Measurements from ENCODE around the gene BBS5.
A peak's percentile ranks its signal among the peaks of the same experiment; 100 is the strongest.

BBS5 gene

GRCh38 chr2:169511818-169512217 is 32.5 kb downstream of the BBS5 start:
- no peaks in the 10 kb centered on the region for H3K9me3 ChIP-seq (ENCODE audit: control insufficient read depth, insufficient read depth, low read depth, low read length)
- ChIA-PET POLR2A (no interaction called here), CTCF (interaction anchor here (0.6 to 0.9 kb wide), 2 partner anchors 16 to 62 kb away, joined by 3 to 6 read pairs; no protein-coding TSS in a partner anchor)
- no peaks in the 10 kb centered on the region for H3K36me3 ChIP-seq (ENCODE audit: control insufficient read depth in 2 of 2, insufficient read depth in 1 of 2, low read length in 2 of 2)
- no peak overlapping the region for H3K4me3 ChIP-seq (ENCODE audit: low read depth, low read length)
- peaks cover 14% of the 10 kb centered on the region for H3K4me1 ChIP-seq (ENCODE audit: control insufficient read depth, insufficient read depth, low read length)
- TF ChIP-seq ZNF174 (tag by site-specific recombination; IDR thresholded peaks at IDR 0.05) (no peak), FEZF1 (tag by site-specific recombination; IDR thresholded peaks at IDR 0.05) (peak; percentile 56), ZNF629 (tag by site-specific recombination; IDR thresholded peaks at IDR 0.05) (peak; percentile 47), ZXDB (tag by site-specific recombination; IDR thresholded peaks at IDR 0.05) (peak; percentile 34; the same call in 1 of the 2 replicates), ZNF791 (tag by site-specific recombination; IDR thresholded peaks at IDR 0.05) (no peak), OVOL3 (tag by site-specific recombination; IDR thresholded peaks at IDR 0.05) (no peak), ZNF843 (tag by site-specific recombination; IDR thresholded peaks at IDR 0.05) (peak; percentile 63; the same call in 1 of the 2 replicates), ZNF707 (tag by site-specific recombination; IDR thresholded peaks at IDR 0.05) (no peak), ZNF48 (tag by site-specific recombination; IDR thresholded peaks at IDR 0.05) (no peak), OSR2 (tag by site-specific recombination; IDR thresholded peaks at IDR 0.05) (peak; percentile 22; the same call in 1 of the 2 replicates), ZNF76 (tag by site-specific recombination; IDR thresholded peaks at IDR 0.05; ENCODE audit: borderline replicate concordance, low read depth) (no peak), ZNF223 (tag by site-specific recombination; IDR thresholded peaks at IDR 0.05) (no peak), KLF8 (tag by site-specific recombination; IDR thresholded peaks at IDR 0.05) (no peak), PRDM6 (tag by site-specific recombination; IDR thresholded peaks at IDR 0.05) (peak; percentile 59), ZNF529 (tag by site-specific recombination; IDR thresholded peaks at IDR 0.05; ENCODE audit: insufficient replicate concordance) (no peak), SCRT2 (tag by site-specific recombination; IDR thresholded peaks at IDR 0.05) (no peak), TCF7L2 (IDR thresholded peaks at IDR 0.05; ENCODE audit: borderline replicate concordance, low read depth, low read length) (peak; percentile 63; the same call in 1 of the 2 replicates)
- H3K27ac ChIP-seq (ENCODE audit: extremely low read depth, low read depth, low read length), result no peak overlapping the region

DNA sequence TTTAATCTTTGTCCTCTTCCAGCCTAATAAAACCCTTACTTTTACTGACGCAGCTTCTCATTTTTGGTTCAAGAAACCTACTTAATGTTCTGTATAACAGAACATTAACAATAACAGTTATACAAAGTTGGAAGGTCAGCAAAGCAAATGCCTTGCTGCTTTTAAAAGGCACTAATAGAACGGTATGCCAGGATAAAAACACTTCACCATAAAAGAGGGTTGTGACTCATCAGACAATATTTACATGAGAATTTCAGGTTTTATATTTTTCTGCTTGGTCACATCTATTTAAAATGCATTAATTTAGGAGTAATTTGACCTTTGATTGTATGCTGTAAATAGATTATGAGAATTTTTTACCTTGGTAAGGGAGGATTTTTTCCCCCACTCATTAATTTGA is 33.2 kb downstream of the BBS5 start:
- no peaks in the 10 kb centered on the region for H3K36me3 ChIP-seq (ENCODE audit: control insufficient read depth in 2 of 2, insufficient read depth in 1 of 2, low read length in 2 of 2)
- ChIA-PET CTCF (interaction anchor here (0.9 kb wide), 1 partner anchor 16 kb away, joined by 3 read pairs; no protein-coding TSS in a partner anchor), POLR2A (no interaction called here)
- H3K9me3 ChIP-seq (ENCODE audit: control insufficient read depth, insufficient read depth, low read depth, low read length), result no peaks in the 10 kb centered on the region
- no peak overlapping the region for H3K4me3 ChIP-seq (ENCODE audit: low read depth, low read length)
- H3K4me1 ChIP-seq (ENCODE audit: control insufficient read depth, insufficient read depth, low read length), result peaks cover 14% of the 10 kb centered on the region
- peak; percentile 59 for TF ChIP-seq PRDM6 (tag by site-specific recombination; IDR thresholded peaks at IDR 0.05)
- TF ChIP-seq, protein P1, sequence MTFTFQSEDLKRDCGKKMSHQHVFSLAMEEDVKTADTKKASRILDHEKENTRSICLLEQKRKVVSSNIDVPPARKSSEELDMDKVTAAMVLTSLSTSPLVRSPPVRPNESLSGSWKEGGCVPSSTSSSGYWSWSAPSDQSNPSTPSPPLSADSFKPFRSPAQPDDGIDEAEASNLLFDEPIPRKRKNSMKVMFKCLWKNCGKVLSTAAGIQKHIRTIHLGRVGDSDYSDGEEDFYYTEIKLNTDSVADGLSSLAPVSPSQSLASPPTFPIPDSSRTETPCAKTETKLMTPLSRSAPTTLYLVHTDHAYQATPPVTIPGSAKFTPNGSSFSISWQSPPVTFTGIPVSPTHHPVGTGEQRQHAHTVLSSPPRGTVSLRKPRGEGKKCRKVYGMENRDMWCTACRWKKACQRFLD (tag by site-specific recombination; IDR thresholded peaks at IDR 0.05), result no peak
- H3K27ac ChIP-seq (ENCODE audit: extremely low read depth, low read depth, low read length), result no peak overlapping the region

- CTCF ChIA-PET, result interaction anchor here (1.7 kb wide), 1 partner anchor 15 kb away, joined by 9 read pairs; no protein-coding TSS in a partner anchor
- no peaks in the 10 kb centered on the region for H3K36me3 ChIP-seq (ENCODE audit: control insufficient read depth in 2 of 2, insufficient read depth in 1 of 2, low read length in 2 of 2)
- POLR2A ChIA-PET, result no interaction called here
- H3K4me1 ChIP-seq (ENCODE audit: control insufficient read depth, insufficient read depth, low read length), result peaks cover 14% of the 10 kb centered on the region
- H3K9me3 ChIP-seq (ENCODE audit: control insufficient read depth, insufficient read depth, low read depth, low read length), result no peaks in the 10 kb centered on the region
- no peak overlapping the region for H3K4me3 ChIP-seq (ENCODE audit: low read depth, low read length)
- no peak overlapping the region for H3K27ac ChIP-seq (ENCODE audit: extremely low read depth, low read depth, low read length)
- TF ChIP-seq SCRT1 (tag by site-specific recombination; IDR thresholded peaks at IDR 0.05; ENCODE audit: borderline replicate concordance) (no peak), ZIC2 (tag by site-specific recombination; IDR thresholded peaks at IDR 0.05) (no peak), YY2 (tag by site-specific recombination; IDR thresholded peaks at IDR 0.05) (no peak), ZNF677 (tag by site-specific recombination; IDR thresholded peaks at IDR 0.05) (no peak), ZNF138 (tag by site-specific recombination; IDR thresholded peaks at IDR 0.05; ENCODE audit: borderline replicate concordance) (no peak)
- TF ChIP-seq, protein P2, sequence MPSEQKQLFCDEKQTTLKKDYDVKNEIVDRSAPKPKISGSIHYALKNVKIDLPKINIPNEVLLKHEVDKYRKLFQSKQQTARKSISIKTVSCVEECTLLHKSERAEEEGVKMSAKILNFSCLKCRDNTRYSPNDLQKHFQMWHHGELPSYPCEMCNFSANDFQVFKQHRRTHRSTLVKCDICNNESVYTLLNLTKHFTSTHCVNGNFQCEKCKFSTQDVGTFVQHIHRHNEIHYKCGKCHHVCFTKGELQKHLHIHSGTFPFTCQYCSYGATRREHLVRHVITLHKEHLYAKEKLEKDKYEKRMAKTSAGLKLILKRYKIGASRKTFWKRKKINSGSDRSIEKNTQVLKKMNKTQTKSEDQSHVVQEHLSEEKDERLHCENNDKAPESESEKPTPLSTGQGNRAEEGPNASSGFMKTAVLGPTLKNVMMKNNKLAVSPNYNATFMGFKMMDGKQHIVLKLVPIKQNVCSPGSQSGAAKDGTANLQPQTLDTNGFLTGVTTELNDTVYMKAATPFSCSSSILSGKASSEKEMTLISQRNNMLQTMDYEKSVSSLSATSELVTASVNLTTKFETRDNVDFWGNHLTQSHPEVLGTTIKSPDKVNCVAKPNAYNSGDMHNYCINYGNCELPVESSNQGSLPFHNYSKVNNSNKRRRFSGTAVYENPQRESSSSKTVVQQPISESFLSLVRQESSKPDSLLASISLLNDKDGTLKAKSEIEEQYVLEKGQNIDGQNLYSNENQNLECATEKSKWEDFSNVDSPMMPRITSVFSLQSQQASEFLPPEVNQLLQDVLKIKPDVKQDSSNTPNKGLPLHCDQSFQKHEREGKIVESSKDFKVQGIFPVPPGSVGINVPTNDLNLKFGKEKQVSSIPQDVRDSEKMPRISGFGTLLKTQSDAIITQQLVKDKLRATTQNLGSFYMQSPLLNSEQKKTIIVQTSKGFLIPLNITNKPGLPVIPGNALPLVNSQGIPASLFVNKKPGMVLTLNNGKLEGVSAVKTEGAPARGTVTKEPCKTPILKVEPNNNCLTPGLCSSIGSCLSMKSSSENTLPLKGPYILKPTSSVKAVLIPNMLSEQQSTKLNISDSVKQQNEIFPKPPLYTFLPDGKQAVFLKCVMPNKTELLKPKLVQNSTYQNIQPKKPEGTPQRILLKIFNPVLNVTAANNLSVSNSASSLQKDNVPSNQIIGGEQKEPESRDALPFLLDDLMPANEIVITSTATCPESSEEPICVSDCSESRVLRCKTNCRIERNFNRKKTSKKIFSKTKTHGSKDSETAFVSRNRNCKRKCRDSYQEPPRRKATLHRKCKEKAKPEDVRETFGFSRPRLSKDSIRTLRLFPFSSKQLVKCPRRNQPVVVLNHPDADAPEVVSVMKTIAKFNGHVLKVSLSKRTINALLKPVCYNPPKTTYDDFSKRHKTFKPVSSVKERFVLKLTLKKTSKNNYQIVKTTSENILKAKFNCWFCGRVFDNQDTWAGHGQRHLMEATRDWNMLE (tag by site-specific recombination; conservative IDR thresholded peaks at IDR 0.05; ENCODE audit: low read depth), result no peak
Measured at GRCh38 chr2:169513094-169513493, 33.8 kb downstream of the BBS5 start.
